Measurements from ENCODE around the gene MAGEA9B.
"Not testable (repeated sequence)": the region's sequence is repeated elsewhere in the genome, so short reads cannot be mapped to it uniquely, and the experiment has no call there.

Gene MAGEA9B

GRCh38 chrX:149567621-149568417, 19.4 kb downstream of the MAGEA9B start:
- no peak overlapping the region for H3K4me3 ChIP-seq (ENCODE audit: low read depth, low read length)
- POLR2A ChIA-PET = no interaction called here
- CTCF ChIA-PET = no interaction called here
- no peak for TF ChIP-seq CTCF (IDR thresholded peaks at IDR 0.05; ENCODE audit: insufficient read depth, low read length, missing control alignments)
- DNase-seq (ENCODE audit: low read depth, low spot score) = no peak

GRCh38 chrX:149563359-149563758, 23.9 kb downstream of the MAGEA9B start:
- CTCF ChIA-PET = interaction anchor here (1.3 kb wide), 1 partner anchor 9 kb away, joined by 3 read pairs; no protein-coding TSS in a partner anchor
- no peak overlapping the region for H3K4me3 ChIP-seq (ENCODE audit: low read depth, low read length)
- no peak for TF ChIP-seq CTCF (IDR thresholded peaks at IDR 0.05; ENCODE audit: insufficient read depth, low read length, missing control alignments)
- POLR2A ChIA-PET = no interaction called here
- no peak for DNase-seq (ENCODE audit: low read depth, low spot score)

- H3K4me3 ChIP-seq (ENCODE audit: low read depth, low read length); DNase-seq (ENCODE audit: low read depth, low spot score); POLR2A ChIA-PET; CTCF ChIA-PET: not testable (repeated sequence)
These were observed 32.0 kb downstream of the MAGEA9B start for GRCh38 chrX:149555251-149555650.

GRCh38 chrX:149551939-149552248, 35.4 kb downstream of the MAGEA9B start:
- DNase-seq (ENCODE audit: low read depth, low spot score); POLR2A ChIA-PET; H3K4me3 ChIP-seq (ENCODE audit: low read depth, low read length); CTCF ChIA-PET: not testable (repeated sequence)

GRCh38 chrX:149551245-149551938, 35.9 kb downstream of the MAGEA9B start:
- DNase-seq (ENCODE audit: low read depth, low spot score); CTCF ChIA-PET; POLR2A ChIA-PET; H3K4me3 ChIP-seq (ENCODE audit: low read depth, low read length): not testable (repeated sequence)

- CTCF ChIA-PET = not testable (repeated sequence)
These were observed 36.8 kb downstream of the MAGEA9B start for GRCh38 chrX:149550454-149550853.

GRCh38 chrX:149549701-149550100, 37.6 kb downstream of the MAGEA9B start, which contains the start of gene HSFX3:
TSS of gene HSFX3 (minus strand) at chrX:149549924. CDS start at chrX:149549852, 72 bp downstream.
- CTCF ChIA-PET; DNase-seq (ENCODE audit: low read depth, low spot score); H3K4me3 ChIP-seq (ENCODE audit: low read depth, low read length); POLR2A ChIA-PET: not testable (repeated sequence)

More at GRCh38 chrX:149550454-149550853, 36.8 kb downstream of the MAGEA9B start:
- POLR2A ChIA-PET; DNase-seq (ENCODE audit: low read depth, low spot score); H3K4me3 ChIP-seq (ENCODE audit: low read depth, low read length): not testable (repeated sequence)

GRCh38 chrX:149547782-149548181, 39.5 kb downstream of the MAGEA9B start:
- POLR2A ChIA-PET; H3K4me3 ChIP-seq (ENCODE audit: low read depth, low read length); DNase-seq (ENCODE audit: low read depth, low spot score); CTCF ChIA-PET: not testable (repeated sequence)

- H3K4me3 ChIP-seq (ENCODE audit: low read depth, low read length); POLR2A ChIA-PET; CTCF ChIA-PET; DNase-seq (ENCODE audit: low read depth, low spot score): not testable (repeated sequence)
These were observed 40.3 kb downstream of the MAGEA9B start for GRCh38 chrX:149546962-149547361.

GRCh38 chrX:149545545-149546543, 41.4 kb downstream of the MAGEA9B start:
- CTCF ChIA-PET; POLR2A ChIA-PET; H3K4me3 ChIP-seq (ENCODE audit: low read depth, low read length); DNase-seq (ENCODE audit: low read depth, low spot score): not testable (repeated sequence)

Measured in AG04449 (cell line).